Measurements from ENCODE around the gene HSPA8. TPM values are rescaled to one million over a fixed set of nuclear protein-coding genes. Genes with fewer than 3 reads are reported as not detected.

HSPA8 gene
- total RNA-seq, 1 experiment from 2014 or later: 1,301 TPM

GRCh38 chr11:123062158-123062891, 389 bp upstream of the HSPA8 start (continued):
- TF ChIP-seq POLR2AphosphoS5 (IDR thresholded peaks at IDR 0.05; ENCODE audit: low read depth, low read length): peak; percentile 67
- TF ChIP-seq ZBTB33 (IDR thresholded peaks at IDR 0.05; ENCODE audit: extremely low read depth, insufficient replicate concordance, low read length): no peak
- no peak for TF ChIP-seq EZH2 (IDR thresholded peaks at IDR 0.05)
- no peak for TF ChIP-seq ZFX (IDR thresholded peaks at IDR 0.05)
- TF ChIP-seq REST (IDR thresholded peaks at IDR 0.05; ENCODE audit: low read depth): no peak
- TF ChIP-seq SP1 (IDR thresholded peaks at IDR 0.05; ENCODE audit: low read depth): peak; percentile 86
- TF ChIP-seq POLR2A (IDR thresholded peaks at IDR 0.05; ENCODE audit: borderline replicate concordance, extremely low read depth, insufficient read depth, insufficient read length): no peak
- TF ChIP-seq EGR1 (IDR thresholded peaks at IDR 0.05; ENCODE audit: low read depth): peak; percentile 99
- TF ChIP-seq CBX3 (IDR thresholded peaks at IDR 0.05; ENCODE audit: low read depth): no peak
